Cerebellar cortex (tissue), 1 donor: Measurements from ENCODE around the gene ZIC1.

Source experiments
- DNase-seq: peaks from one replicate; pipeline ENCODE4 v3.0.0-alpha.2; 2015; ENCODE audit warnings: low spot score

The ZIC1 gene

GRCh38 chr3:147410116-147410525 lies 956 bp downstream of the ZIC1 start:
- no peak for DNase-seq

- DNase-seq, result no peak
Measured at GRCh38 chr3:147410526-147411237, 1.5 kb downstream of the ZIC1 start.

GRCh38 chr3:147411238-147411814 lies 2.2 kb downstream of the ZIC1 start:
- DNase-seq, result no peak

- DNase-seq, result peak; percentile 55
Measured at GRCh38 chr3:147411815-147412241, 2.7 kb downstream of the ZIC1 start.

- DNase-seq, result no peak
Measured at GRCh38 chr3:147412261-147412916, 3.2 kb downstream of the ZIC1 start.

GRCh38 chr3:147412917-147413685 lies 3.9 kb downstream of the ZIC1 start:
- no peak for DNase-seq

- DNase-seq, result peak; percentile 11
Measured at GRCh38 chr3:147413686-147414389, 4.7 kb downstream of the ZIC1 start.

- peak; percentile 34 for DNase-seq
Measured at GRCh38 chr3:147414390-147415138, 5.4 kb downstream of the ZIC1 start.

- peak; percentile 89 for DNase-seq
Measured at GRCh38 chr3:147415286-147415685, 6.1 kb downstream of the ZIC1 start.

GRCh38 chr3:147415874-147416273 lies 6.7 kb downstream of the ZIC1 start:
- peak; percentile 55 for DNase-seq

GRCh38 chr3:147416931-147417330 lies 7.8 kb downstream of the ZIC1 start:
- DNase-seq, result no peak

- no peak for DNase-seq
Measured at GRCh38 chr3:147417551-147418295, 8.6 kb downstream of the ZIC1 start.

- DNase-seq, result peak; percentile 44
Measured at GRCh38 chr3:147418371-147418781, 9.2 kb downstream of the ZIC1 start.

- DNase-seq, result peak; percentile 96
Measured at GRCh38 chr3:147418808-147419701, 9.9 kb downstream of the ZIC1 start.

- DNase-seq, result peak; percentile 42
Measured at GRCh38 chr3:147419781-147420224, 10.6 kb downstream of the ZIC1 start.

GRCh38 chr3:147420353-147421183 lies 11.4 kb downstream of the ZIC1 start:
- no peak for DNase-seq

- peak; percentile 83 for DNase-seq
Measured at GRCh38 chr3:147421184-147421912, 12.2 kb downstream of the ZIC1 start.

GRCh38 chr3:147422196-147422595 lies 13.0 kb downstream of the ZIC1 start:
- DNase-seq, result peak; percentile 46
